Measurements from ENCODE around the gene BST2. TPM values are rescaled to one million over a fixed set of nuclear protein-coding genes. Genes with fewer than 3 reads are reported as not detected.

BST2 gene
- total and polyA plus RNA-seq, 9 of the 15 experiments (the other 6 are each of a cell fraction or from before 2014, with no cell fraction given) = 11.2 to 232 (median 151) TPM

- TF ChIP-seq, protein P1, sequence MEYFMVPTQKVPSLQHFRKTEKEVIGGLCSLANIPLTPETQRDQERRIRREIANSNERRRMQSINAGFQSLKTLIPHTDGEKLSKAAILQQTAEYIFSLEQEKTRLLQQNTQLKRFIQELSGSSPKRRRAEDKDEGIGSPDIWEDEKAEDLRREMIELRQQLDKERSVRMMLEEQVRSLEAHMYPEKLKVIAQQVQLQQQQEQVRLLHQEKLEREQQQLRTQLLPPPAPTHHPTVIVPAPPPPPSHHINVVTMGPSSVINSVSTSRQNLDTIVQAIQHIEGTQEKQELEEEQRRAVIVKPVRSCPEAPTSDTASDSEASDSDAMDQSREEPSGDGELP (CRISPR knock-in tag; IDR thresholded peaks at IDR 0.05; ENCODE audit: borderline replicate concordance) = peak; percentile 51; the same call in 1 of the 2 replicates
- TF ChIP-seq NR2C2 (CRISPR knock-in tag; IDR thresholded peaks at IDR 0.05) (0 out of 2 replicates have a peak, but pooled peaks have one; percentile 23), NR2C2 (tag; IDR thresholded peaks at IDR 0.05) (no peak), HDAC3 (IDR thresholded peaks at IDR 0.05; ENCODE audit: borderline replicate concordance, partially characterized antibody) (no peak), PHTF2 (CRISPR knock-in tag; IDR thresholded peaks at IDR 0.05) (peak; percentile 35; the same call in 1 of the 2 replicates)
These were observed 2.2 kb downstream of the BST2 start (continued) for GRCh38 chr19:17402982-17403855.

DNA sequence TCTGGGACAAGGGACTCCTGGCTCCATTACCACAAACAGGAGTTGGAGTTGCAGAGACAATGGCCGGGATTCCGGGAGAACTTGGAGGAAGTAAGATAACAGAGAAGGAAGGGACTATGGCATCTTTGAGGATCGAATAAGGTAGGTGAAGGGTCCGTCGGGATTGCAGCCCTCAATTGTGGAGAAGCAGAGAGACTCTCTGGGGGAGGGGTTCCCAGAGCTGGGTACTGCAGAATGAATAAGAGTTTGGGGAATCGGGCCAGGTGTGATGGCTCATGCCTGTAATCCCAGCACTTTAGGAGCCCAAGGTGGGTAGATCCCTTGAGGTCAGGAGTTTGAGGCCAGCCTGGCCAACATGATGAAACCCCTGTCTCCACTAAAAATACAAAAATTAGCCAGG lies 3.8 kb downstream of the BST2 start:
- H3K4me1 ChIP-seq (replicated peaks in 1 of 2; ENCODE audit: control insufficient read depth in 2 of 2, insufficient read depth in 2 of 2, low read length in 2 of 2) = peaks cover 17 to 42% of the 10 kb centered on the region in 2 experiments; a peak in 4 of 5 replicates
- H3K36me3 ChIP-seq (ENCODE audit: control insufficient read depth, insufficient read depth, low read length) = peaks cover 43% of the 10 kb centered on the region; the same call in 2 of the 3 replicates
- no peak overlapping the region for H2AFZ ChIP-seq (ENCODE audit: low read depth, low read length)
- H3K27ac ChIP-seq (ENCODE audit: extremely low read depth, low read depth, low read length) = no peak overlapping the region
- ATAC-seq (no peak), FAIRE-seq (no peak), DNase-seq (ENCODE audit: extremely low read depth in 1 of 4, low spot score in 3 of 4) (no peak)
- 97% methylated on average over 6 of the region's 6 CpGs for WGBS (ENCODE audit: insufficient coverage, low coverage, missing lambda C conversion rate)
- TF ChIP-seq, protein P2, sequence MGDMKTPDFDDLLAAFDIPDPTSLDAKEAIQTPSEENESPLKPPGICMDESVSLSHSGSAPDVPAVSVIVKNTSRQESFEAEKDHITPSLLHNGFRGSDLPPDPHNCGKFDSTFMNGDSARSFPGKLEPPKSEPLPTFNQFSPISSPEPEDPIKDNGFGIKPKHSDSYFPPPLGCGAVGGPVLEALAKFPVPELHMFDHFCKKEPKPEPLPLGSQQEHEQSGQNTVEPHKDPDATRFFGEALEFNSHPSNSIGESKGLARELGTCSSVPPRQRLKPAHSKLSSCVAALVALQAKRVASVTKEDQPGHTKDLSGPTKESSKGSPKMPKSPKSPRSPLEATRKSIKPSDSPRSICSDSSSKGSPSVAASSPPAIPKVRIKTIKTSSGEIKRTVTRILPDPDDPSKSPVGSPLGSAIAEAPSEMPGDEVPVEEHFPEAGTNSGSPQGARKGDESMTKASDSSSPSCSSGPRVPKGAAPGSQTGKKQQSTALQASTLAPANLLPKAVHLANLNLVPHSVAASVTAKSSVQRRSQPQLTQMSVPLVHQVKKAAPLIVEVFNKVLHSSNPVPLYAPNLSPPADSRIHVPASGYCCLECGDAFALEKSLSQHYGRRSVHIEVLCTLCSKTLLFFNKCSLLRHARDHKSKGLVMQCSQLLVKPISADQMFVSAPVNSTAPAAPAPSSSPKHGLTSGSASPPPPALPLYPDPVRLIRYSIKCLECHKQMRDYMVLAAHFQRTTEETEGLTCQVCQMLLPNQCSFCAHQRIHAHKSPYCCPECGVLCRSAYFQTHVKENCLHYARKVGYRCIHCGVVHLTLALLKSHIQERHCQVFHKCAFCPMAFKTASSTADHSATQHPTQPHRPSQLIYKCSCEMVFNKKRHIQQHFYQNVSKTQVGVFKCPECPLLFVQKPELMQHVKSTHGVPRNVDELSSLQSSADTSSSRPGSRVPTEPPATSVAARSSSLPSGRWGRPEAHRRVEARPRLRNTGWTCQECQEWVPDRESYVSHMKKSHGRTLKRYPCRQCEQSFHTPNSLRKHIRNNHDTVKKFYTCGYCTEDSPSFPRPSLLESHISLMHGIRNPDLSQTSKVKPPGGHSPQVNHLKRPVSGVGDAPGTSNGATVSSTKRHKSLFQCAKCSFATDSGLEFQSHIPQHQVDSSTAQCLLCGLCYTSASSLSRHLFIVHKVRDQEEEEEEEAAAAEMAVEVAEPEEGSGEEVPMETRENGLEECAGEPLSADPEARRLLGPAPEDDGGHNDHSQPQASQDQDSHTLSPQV (IDR thresholded peaks at IDR 0.05) = no peak
- H3K4me3 ChIP-seq = no peak overlapping the region
- H3K9me3 ChIP-seq (replicated peaks; ENCODE audit: control insufficient read depth, insufficient read depth, low read depth, low read length) = no peaks in the 10 kb centered on the region
- CTCF ChIA-PET (ENCODE audit: low intra/inter-chr PET ratio) = no interaction called here
- H4K20me1 ChIP-seq (replicated peaks; ENCODE audit: control insufficient read depth, insufficient read depth, low read length) = 0 out of 2 replicates have a peak, but pooled peaks cover 3% of the 10 kb centered on the region
- no peaks in the 10 kb centered on the region for H3K27me3 ChIP-seq (ENCODE audit: control insufficient read depth in 2 of 2, insufficient read depth in 2 of 2, low read length in 2 of 2)
- POLR2A ChIA-PET = interaction anchor here (0.5 to 0.9 kb wide), 3 partner anchors 10 to 329 kb away, joined by 3 read pairs; no protein-coding TSS in a partner anchor
- intact Hi-C loops (cut with micrococcal nuclease) = no loop called here
- H3K9me1 ChIP-seq (ENCODE audit: control insufficient read depth, insufficient read depth, low read length) = no peaks in the 10 kb centered on the region
- H3K4me2 ChIP-seq (ENCODE audit: insufficient read depth, low read length) = no peak overlapping the region
- H3K79me2 ChIP-seq (ENCODE audit: control insufficient read depth, insufficient read depth, low read length) = peaks cover 47% of the 10 kb centered on the region
- in situ Hi-C loops (cut with MboI) = no loop called here
- H3K9ac ChIP-seq (ENCODE audit: insufficient read depth in 1 of 2, low read depth in 2 of 2, low read length in 2 of 2) = no peak overlapping the region
- BruUV-seq (replicated peaks) = no TSS peak
